Mesendoderm (in vitro differentiated cells): ENCODE results near the gene LRIT2.

Source experiments
- DNase-seq: peaks from one replicate; pipeline ENCODE4 v3.0.0; 2013
- H2AK5ac ChIP-seq: 2 replicates; pipeline ENCODE4 v1.6.1; 2013; ENCODE audit warnings: low read length, inconsistent platforms
- H2BK120ac ChIP-seq: 2 replicates; pipeline ENCODE4 v1.6.1; 2013; ENCODE audit warnings: low read depth, mild to moderate bottlenecking, low read length, moderate library complexity, mixed read lengths
- H2BK15ac ChIP-seq: replicated peaks from 2 replicates; pipeline ENCODE4 v1.6.1; 2013; ENCODE audit warnings: low read depth, mild to moderate bottlenecking, moderate library complexity
- H2BK5ac ChIP-seq: 2 replicates; pipeline ENCODE4 v1.6.1; 2013; ENCODE audit warnings: low read length, inconsistent platforms
- H3K18ac ChIP-seq: 2 replicates; pipeline ENCODE4 v1.6.1; 2013; ENCODE audit warnings: mild to moderate bottlenecking, low read length, mixed read lengths
- H3K23ac ChIP-seq: one replicate; pipeline ENCODE4 v1.6.1; 2013; ENCODE audit warnings: low read length
- H3K27ac ChIP-seq: 2 replicates; pipeline ENCODE4 v1.5.1; 2013; ENCODE audit warnings: low read depth, mild to moderate bottlenecking, inconsistent platforms, low read length, moderate library complexity
- H3K27me3 ChIP-seq: 2 replicates; pipeline ENCODE4 v1.6.1; 2013; ENCODE audit warnings: low read length, control low read depth, mild to moderate bottlenecking, inconsistent platforms; ENCODE audit not compliant: insufficient read depth, poor library complexity
- H3K36me3 ChIP-seq: 2 replicates; pipeline ENCODE4 v1.6.1; 2013; ENCODE audit warnings: low read length, inconsistent platforms; ENCODE audit not compliant: control insufficient read depth, insufficient read depth
- H3K4ac ChIP-seq: one replicate; pipeline ENCODE4 v1.6.1; 2013; ENCODE audit warnings: low read depth, mild to moderate bottlenecking, low read length, moderate library complexity
- H3K4me1 ChIP-seq: 2 replicates; pipeline ENCODE4 v1.6.1; 2013; ENCODE audit warnings: low read depth, low read length, inconsistent platforms; ENCODE audit not compliant: control insufficient read depth
- H3K4me2 ChIP-seq: 2 replicates; pipeline ENCODE4 v1.6.1; 2013; ENCODE audit warnings: low read length
- H3K4me3 ChIP-seq: 2 replicates; pipeline ENCODE4 v1.5.1; 2013; ENCODE audit warnings: mild to moderate bottlenecking, low read length
- H3K56ac ChIP-seq: one replicate; pipeline ENCODE4 v1.6.1; 2013; ENCODE audit warnings: low read length
- H3K79me1 ChIP-seq: 2 replicates; pipeline ENCODE4 v1.6.1; 2013; ENCODE audit warnings: low read length, inconsistent platforms
- H3K79me2 ChIP-seq: 2 replicates; pipeline ENCODE4 v1.6.1; 2013; ENCODE audit warnings: mild to moderate bottlenecking, low read length; ENCODE audit not compliant: control insufficient read depth, insufficient read depth
- H3K9ac ChIP-seq: 2 replicates; pipeline ENCODE4 v1.6.1; 2013; ENCODE audit warnings: low read length, inconsistent platforms
- H4K5ac ChIP-seq: one replicate; pipeline ENCODE4 v1.6.1; 2013; ENCODE audit warnings: low read length
- H4K8ac ChIP-seq: one replicate; pipeline ENCODE4 v1.6.1; 2013; ENCODE audit warnings: low read depth, mild to moderate bottlenecking, control low read depth, low read length, moderate library complexity
- WGBS: extraction: QIAGEN DNeasy Blood & Tissue Kit; methylation state at CpG from one replicate; pipeline ENCODE4 v1.1.7; 2013; ENCODE audit warnings: low lambda C conversion rate, missing lambda C conversion rate; ENCODE audit not compliant: insufficient coverage; ENCODE audit errors: extremely low coverage; 5-methylcytosine and 5-hydroxymethylcytosine counted together

The LRIT2 gene

DNA sequence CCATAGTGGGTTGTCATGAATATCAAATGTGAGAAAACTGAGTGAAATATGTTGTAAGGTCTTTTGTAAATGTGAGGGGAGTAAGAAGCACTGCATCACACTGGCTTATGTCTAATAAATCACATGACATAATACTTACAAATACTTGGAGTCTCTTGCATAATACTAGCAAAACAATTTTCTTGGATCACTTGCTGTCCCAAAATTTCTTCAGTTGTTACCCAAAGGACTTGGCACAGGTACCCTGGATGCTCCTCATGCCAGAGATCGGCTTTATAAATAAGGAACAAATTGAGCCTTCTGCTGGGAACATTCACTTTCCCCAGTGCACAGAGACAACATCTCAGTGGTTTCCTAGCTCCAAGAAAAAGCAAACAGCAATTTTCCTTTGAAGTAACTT, 5.0 kb upstream of the LRIT2 start:
- Histone ChIP-seq H3K27ac (no peak overlapping the region), H3K4me2 (no peak overlapping the region), H3K79me2 (no peaks in the 10 kb centered on the region), H3K79me1 (no peaks in the 10 kb centered on the region), H3K9ac (no peak overlapping the region), H2BK120ac (no peak overlapping the region), H3K4me1 (no peaks in the 10 kb centered on the region), H2AK5ac (no peak overlapping the region), H3K23ac (no peak overlapping the region), H4K5ac (no peak overlapping the region), H3K4ac (no peak overlapping the region), H4K8ac (no peak overlapping the region), H2BK15ac (no peak overlapping the region), H3K18ac (no peak overlapping the region), H3K56ac (no peak overlapping the region), H3K36me3 (no peaks in the 10 kb centered on the region), H2BK5ac (no peak overlapping the region), H3K4me3 (no peak overlapping the region), H3K27me3 (no peaks in the 10 kb centered on the region)
- WGBS = no CpG with 5 or more reads among the region's 1 CpG
- no peak for DNase-seq

DNA sequence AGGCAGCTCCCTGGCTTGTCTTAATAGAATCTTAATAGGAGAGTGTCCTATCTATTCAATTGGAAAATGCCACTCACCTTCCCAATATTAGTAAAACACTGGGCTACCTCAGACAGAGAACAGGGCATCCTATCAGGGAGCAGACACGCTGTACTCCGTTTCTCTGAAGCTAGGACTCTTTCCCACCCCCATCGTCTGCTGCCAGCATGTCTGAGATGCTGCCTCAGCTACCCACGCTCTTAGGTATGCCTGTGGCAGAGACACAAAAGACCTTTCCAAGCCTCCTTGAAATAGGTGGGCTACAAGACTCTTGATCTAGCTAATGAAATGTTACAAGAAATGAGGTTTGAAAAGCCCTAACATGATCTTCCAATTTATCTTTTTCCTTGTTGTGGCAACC, 2.5 kb upstream of the LRIT2 start:
- Histone ChIP-seq H3K4me1 (no peaks in the 10 kb centered on the region), H3K36me3 (no peaks in the 10 kb centered on the region), H3K4ac (no peak overlapping the region), H2BK15ac (no peak overlapping the region), H4K5ac (no peak overlapping the region), H3K18ac (no peak overlapping the region), H3K56ac (no peak overlapping the region), H2AK5ac (no peak overlapping the region), H3K4me3 (no peak overlapping the region), H3K4me2 (no peak overlapping the region), H3K79me2 (no peaks in the 10 kb centered on the region), H2BK120ac (no peak overlapping the region), H3K79me1 (no peaks in the 10 kb centered on the region), H4K8ac (no peak overlapping the region), H3K9ac (no peak overlapping the region), H3K27ac (no peak overlapping the region), H3K23ac (no peak overlapping the region), H3K27me3 (no peaks in the 10 kb centered on the region), H2BK5ac (no peak overlapping the region)
- no peak for DNase-seq
- WGBS = no CpG with 5 or more reads among the region's 4 CpGs

DNA sequence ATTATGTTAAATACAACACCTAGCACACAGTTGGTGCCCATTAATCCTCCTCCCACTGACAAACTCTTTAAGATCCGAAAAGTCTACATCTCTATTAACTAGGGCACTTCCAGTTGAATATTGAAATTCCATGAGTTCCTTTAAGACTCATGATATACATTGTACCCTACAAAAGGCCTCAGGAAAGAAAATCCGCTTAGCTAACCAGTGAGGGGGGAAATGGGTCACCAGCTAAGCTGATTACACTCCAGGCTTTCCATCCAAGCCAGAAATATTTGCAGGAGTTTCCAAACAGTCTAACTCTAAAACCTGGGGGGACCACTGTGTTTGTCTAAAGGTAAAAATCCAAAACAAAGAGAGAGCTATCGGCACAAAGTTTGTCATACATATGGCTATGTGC, 1.3 kb upstream of the LRIT2 start:
- Histone ChIP-seq H3K79me1 (no peaks in the 10 kb centered on the region), H3K9ac (no peak overlapping the region), H3K27ac (no peak overlapping the region), H4K8ac (no peak overlapping the region), H3K36me3 (no peaks in the 10 kb centered on the region), H3K4ac (no peak overlapping the region), H3K27me3 (no peaks in the 10 kb centered on the region), H2BK15ac (no peak overlapping the region), H2BK5ac (no peak overlapping the region), H3K4me1 (no peaks in the 10 kb centered on the region), H2BK120ac (no peak overlapping the region), H3K18ac (no peak overlapping the region), H3K23ac (no peak overlapping the region), H3K56ac (no peak overlapping the region), H4K5ac (no peak overlapping the region), H3K4me3 (no peak overlapping the region), H2AK5ac (no peak overlapping the region), H3K79me2 (no peaks in the 10 kb centered on the region), H3K4me2 (no peak overlapping the region)
- WGBS = no CpG with 5 or more reads among the region's 3 CpGs
- no peak for DNase-seq

DNA sequence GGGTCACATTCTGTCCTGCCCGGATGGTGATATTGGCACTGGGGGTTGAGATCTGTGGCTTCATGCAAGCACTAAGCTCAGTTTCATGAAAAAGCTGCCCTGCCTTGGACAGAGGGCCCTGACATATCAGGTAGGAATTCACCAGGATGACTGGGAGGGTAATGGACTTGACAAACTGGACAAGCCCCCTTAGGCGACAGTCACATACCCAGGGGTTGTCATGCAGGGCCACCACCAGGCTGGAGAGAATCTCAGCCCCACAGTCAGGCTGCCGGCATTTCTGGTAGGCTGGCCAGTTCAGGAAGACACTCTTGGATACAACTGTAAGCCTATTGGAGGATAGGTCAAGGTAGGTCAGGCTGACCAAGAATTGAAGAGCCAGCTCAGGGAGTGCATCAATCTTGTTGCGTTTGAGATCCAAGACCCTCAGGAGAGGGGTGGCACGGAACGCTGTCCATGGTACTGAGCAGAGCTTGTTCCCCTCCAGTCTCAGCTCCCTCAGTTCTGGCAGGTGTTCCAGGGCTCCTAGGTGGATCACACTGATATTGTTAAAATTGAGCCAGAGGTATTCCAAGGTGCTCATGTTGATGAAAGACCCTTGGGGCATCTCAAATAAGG, 824 bp downstream of the LRIT2 start:
- no peak overlapping the region for H3K9ac ChIP-seq
- no peak overlapping the region for H3K4me3 ChIP-seq
- no peak overlapping the region for H3K27ac ChIP-seq
- no peak overlapping the region for H3K4me2 ChIP-seq
- H3K36me3 ChIP-seq = no peaks in the 10 kb centered on the region
- no peak overlapping the region for H2BK15ac ChIP-seq
- H3K4ac ChIP-seq = no peak overlapping the region
- H3K18ac ChIP-seq = no peak overlapping the region
- no peaks in the 10 kb centered on the region for H3K27me3 ChIP-seq
- no peak overlapping the region for H2BK120ac ChIP-seq
- no peaks in the 10 kb centered on the region for H3K79me2 ChIP-seq
- WGBS = no CpG with 5 or more reads among the region's 6 CpGs
- no peaks in the 10 kb centered on the region for H3K4me1 ChIP-seq
- H2BK5ac ChIP-seq = no peak overlapping the region
- H4K5ac ChIP-seq = no peak overlapping the region
- no peak overlapping the region for H2AK5ac ChIP-seq
- no peak overlapping the region for H3K56ac ChIP-seq
- H3K79me1 ChIP-seq = no peaks in the 10 kb centered on the region
- no peak overlapping the region for H3K23ac ChIP-seq
- no peak overlapping the region for H4K8ac ChIP-seq
- DNase-seq = peak; percentile 55

DNA sequence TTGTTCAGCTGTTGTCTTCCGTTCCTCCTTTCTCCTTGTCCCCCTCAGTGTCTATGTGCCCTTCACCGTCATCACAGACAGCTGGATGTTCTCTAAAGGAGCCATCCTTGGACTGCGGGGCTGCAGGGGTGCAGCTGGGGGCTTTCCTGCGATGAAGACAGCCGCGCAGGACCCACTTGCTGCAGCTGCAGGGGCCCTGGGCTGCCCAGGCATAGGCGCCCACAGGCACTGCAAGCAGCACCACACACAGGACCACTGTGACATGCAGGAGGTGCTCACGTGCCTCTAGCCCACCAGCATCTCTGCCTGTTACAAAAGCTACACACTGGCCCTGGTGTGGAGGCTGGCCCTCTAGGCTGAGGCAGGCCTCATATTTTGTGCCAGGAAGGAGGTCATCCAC, 3.4 kb downstream of the LRIT2 start:
- H3K27me3 ChIP-seq = no peaks in the 10 kb centered on the region
- no peak overlapping the region for H2AK5ac ChIP-seq
- no peak overlapping the region for H3K18ac ChIP-seq
- H3K79me2 ChIP-seq = no peaks in the 10 kb centered on the region
- H4K8ac ChIP-seq = no peak overlapping the region
- no peak overlapping the region for H2BK5ac ChIP-seq
- H3K79me1 ChIP-seq = no peaks in the 10 kb centered on the region
- DNase-seq = no peak
- no peak overlapping the region for H2BK15ac ChIP-seq
- no CpG with 5 or more reads among the region's 8 CpGs for WGBS
- H3K4me3 ChIP-seq = no peak overlapping the region
- no peaks in the 10 kb centered on the region for H3K36me3 ChIP-seq
- no peak overlapping the region for H3K4me2 ChIP-seq
- H3K4me1 ChIP-seq = no peaks in the 10 kb centered on the region
- H3K27ac ChIP-seq = no peak overlapping the region
- no peak overlapping the region for H3K4ac ChIP-seq
- H4K5ac ChIP-seq = no peak overlapping the region
- H2BK120ac ChIP-seq = no peak overlapping the region
- H3K56ac ChIP-seq = no peak overlapping the region
- no peak overlapping the region for H3K23ac ChIP-seq
- H3K9ac ChIP-seq = no peak overlapping the region

DNA sequence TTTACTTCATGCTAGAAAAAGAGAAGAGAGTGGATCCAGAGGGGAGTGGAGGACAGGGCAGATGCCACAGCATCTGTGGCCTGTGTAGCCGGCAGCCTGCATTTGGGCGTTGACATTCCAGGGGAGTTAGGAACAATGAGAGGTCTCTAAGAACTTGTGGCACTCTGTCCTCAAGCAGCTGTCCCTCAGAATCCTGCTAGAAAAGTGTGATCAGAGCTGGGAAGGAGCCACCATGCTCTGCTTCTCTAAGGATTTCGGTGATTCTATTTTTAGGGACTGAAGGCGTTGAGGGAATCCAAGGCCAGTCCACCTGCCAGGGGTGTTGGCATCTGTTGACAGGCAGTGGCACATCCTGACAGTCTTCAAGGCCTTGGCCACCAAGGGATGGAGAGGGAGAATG, 7.6 kb downstream of the LRIT2 start:
- Histone ChIP-seq H2BK120ac (no peak overlapping the region), H3K27ac (no peak overlapping the region), H3K4ac (no peak overlapping the region), H3K56ac (no peak overlapping the region), H3K4me2 (no peak overlapping the region), H3K18ac (no peak overlapping the region), H3K23ac (no peak overlapping the region), H3K9ac (no peak overlapping the region), H3K36me3 (no peaks in the 10 kb centered on the region), H3K79me2 (no peaks in the 10 kb centered on the region), H4K8ac (no peak overlapping the region), H2BK5ac (no peak overlapping the region), H3K27me3 (no peaks in the 10 kb centered on the region), H2AK5ac (no peak overlapping the region), H3K4me3 (no peak overlapping the region), H4K5ac (no peak overlapping the region), H3K4me1 (no peaks in the 10 kb centered on the region), H3K79me1 (no peaks in the 10 kb centered on the region), H2BK15ac (no peak overlapping the region)
- no CpG with 5 or more reads among the region's 4 CpGs for WGBS
- DNase-seq = no peak
